IMR-90 (cell line): ENCODE data around the gene MYBPC3. TPM values are rescaled to one million over a fixed set of nuclear protein-coding genes. Genes with fewer than 3 reads are reported as not detected.
A peak's percentile ranks its signal among the peaks of the same experiment; 100 is the strongest.

ENCODE experiments used
- ATAC-seq: fragments of 200-7000 bp; cut with Tn5 transposase; 2 replicates; pipeline ENCODE4 v1.9.1; 2020; ENCODE audit warnings: low read depth, mild to moderate bottlenecking, moderate library complexity
- BruUV-seq: library from RNA; stranded (reverse); fragments of 400-500 nt; replicated peaks from 2 replicates; lab custom pipeline; 2021; lab: Mats Ljungman, UMichigan
- CTCF ChIA-PET: fragments of 300-600 bp; formaldehyde crosslinking; extraction: SDS; loops from one replicate; lab custom pipeline; 2021; ENCODE audit warnings: antibody characterized with exemption; lab: Yijun Ruan, JAX
- POLR2A ChIA-PET: fragments of 300-600 bp; sonication (Branson Sonifier 250); formaldehyde crosslinking; loops from one replicate; lab custom pipeline; 2022; ENCODE audit warnings: antibody characterized with exemption; ENCODE audit not compliant: unreplicated experiment; lab: Charles Lee
- DNase-seq: peaks from one replicate; pipeline ENCODE4 v3.0.0; 2013
- H2AFZ ChIP-seq: replicated peaks from 2 replicates; pipeline ENCODE3; 2013; ENCODE audit warnings: low read length, mild to moderate bottlenecking; ENCODE audit not compliant: poor library complexity
- H2AK5ac ChIP-seq: 2 replicates; pipeline ENCODE4 v1.6.1; 2013; ENCODE audit warnings: low read depth, low read length, inconsistent platforms
- H2AK9ac ChIP-seq: replicated peaks from 2 replicates; pipeline ENCODE3; 2013; ENCODE audit warnings: mild to moderate bottlenecking, low read depth, low read length, moderate library complexity; ENCODE audit not compliant: poor library complexity
- H2BK120ac ChIP-seq: 2 replicates; pipeline ENCODE4 v1.6.1; 2013; ENCODE audit warnings: low read depth, low read length, inconsistent platforms
- H2BK15ac ChIP-seq: 3 replicates; pipeline ENCODE4 v1.6.1; 2013; ENCODE audit warnings: low read depth, low read length, inconsistent platforms
- H2BK20ac ChIP-seq: 2 replicates; pipeline ENCODE4 v1.6.1; 2013; ENCODE audit warnings: low read depth, mild to moderate bottlenecking, inconsistent platforms, low read length, moderate library complexity
- H2BK5ac ChIP-seq: 2 replicates; pipeline ENCODE4 v1.6.1; 2013; ENCODE audit warnings: mild to moderate bottlenecking, low read depth, low read length, inconsistent platforms; ENCODE audit not compliant: poor library complexity, severe bottlenecking
- H3K14ac ChIP-seq: replicated peaks from 2 replicates; pipeline ENCODE4 v1.6.1; 2013; ENCODE audit warnings: low read depth, low read length, inconsistent platforms
- H3K18ac ChIP-seq: 2 replicates; pipeline ENCODE4 v1.6.1; 2013; ENCODE audit warnings: low read depth, low read length, control low read depth
- H3K23ac ChIP-seq: 2 replicates; pipeline ENCODE4 v1.6.1; 2013; ENCODE audit warnings: low read depth, low read length, inconsistent platforms
- H3K27ac ChIP-seq: 2 replicates; pipeline ENCODE4 v1.5.1; 2013; ENCODE audit warnings: mild to moderate bottlenecking, control low read depth, low read length; ENCODE audit not compliant: insufficient read depth
- H3K27me3 ChIP-seq: 2 replicates; pipeline ENCODE4 v1.6.1; 2013; ENCODE audit warnings: low read length; ENCODE audit not compliant: control insufficient read depth, insufficient read depth
- H3K36me3 ChIP-seq: 2 replicates; pipeline ENCODE4 v1.6.1; 2013; ENCODE audit warnings: low read length, mixed read lengths; ENCODE audit not compliant: control insufficient read depth, insufficient read depth
- H3K4ac ChIP-seq: 2 replicates; pipeline ENCODE4 v1.6.1; 2013; ENCODE audit warnings: low read depth, low read length, inconsistent platforms
- H3K4me1 ChIP-seq: 2 replicates; pipeline ENCODE4 v1.6.1; 2013; ENCODE audit warnings: low read length, mixed read lengths; ENCODE audit not compliant: control insufficient read depth, insufficient read depth
- H3K4me2 ChIP-seq: 2 replicates; pipeline ENCODE4 v1.6.1; 2013; ENCODE audit warnings: low read depth, mild to moderate bottlenecking, control low read depth, low read length, moderate library complexity
- H3K4me3 ChIP-seq: 2 replicates; pipeline ENCODE4 v1.5.1; 2013; ENCODE audit warnings: low read depth, mild to moderate bottlenecking, control low read depth, low read length, moderate library complexity; ENCODE audit not compliant: insufficient read depth
- H3K56ac ChIP-seq: 2 replicates; pipeline ENCODE4 v1.6.1; 2013; ENCODE audit warnings: low read length, inconsistent platforms; ENCODE audit not compliant: insufficient read depth; ENCODE audit errors: extremely low read depth
- H3K79me1 ChIP-seq, 2 experiments: 2 replicates each; pipeline ENCODE4 v1.6.1; 2013; ENCODE audit warnings: low read length in 2 of 2, inconsistent platforms in 1 of 2, low read depth in 1 of 2
- H3K9ac ChIP-seq: 2 replicates; pipeline ENCODE4 v1.6.1; 2013; ENCODE audit warnings: low read depth, low read length, control low read depth
- H3K9me1 ChIP-seq: 2 replicates; pipeline ENCODE4 v1.6.1; 2013; ENCODE audit warnings: low read length, inconsistent platforms; ENCODE audit not compliant: insufficient read depth
- H3K9me3 ChIP-seq: 2 replicates; pipeline ENCODE4 v1.6.1; 2013; ENCODE audit warnings: low read length; ENCODE audit not compliant: control insufficient read depth, insufficient read depth
- H4K20me1 ChIP-seq: 2 replicates; pipeline ENCODE4 v1.6.1; 2013; ENCODE audit warnings: low read length, inconsistent platforms; ENCODE audit not compliant: insufficient read depth
- H4K5ac ChIP-seq: 2 replicates; pipeline ENCODE4 v1.6.1; 2013; ENCODE audit warnings: mild to moderate bottlenecking, low read depth, low read length, control low read depth
- H4K8ac ChIP-seq, 2 experiments: 2 replicates each; pipeline ENCODE4 v1.6.1; 2013; ENCODE audit warnings: low read depth in 2 of 2, low read length in 2 of 2, control low read depth in 1 of 2, inconsistent platforms in 1 of 2
- H4K91ac ChIP-seq: 2 replicates; pipeline ENCODE4 v1.6.1; 2013; ENCODE audit warnings: low read depth, low read length, inconsistent platforms; ENCODE audit not compliant: insufficient read depth
- CEBPB ChIP-seq: IDR thresholded peaks from 2 replicates; pipeline ENCODE4 v1.6.1; 2012; ENCODE audit warnings: low read depth, low read length, improper control_type of control experiment
- CHD1 ChIP-seq: IDR thresholded peaks from 2 replicates; pipeline ENCODE4 v1.6.1; 2012; ENCODE audit warnings: low read depth, low read length, improper control_type of control experiment
- MXI1 ChIP-seq: IDR thresholded peaks from 2 replicates; pipeline ENCODE4 v1.6.1; 2012; ENCODE audit warnings: low read depth, mild to moderate bottlenecking, low read length, moderate library complexity, borderline replicate concordance
- RAD21 ChIP-seq: IDR thresholded peaks from 2 replicates; pipeline ENCODE4 v1.6.1; 2012; ENCODE audit warnings: low read length, improper control_type of control experiment
- SMC3 ChIP-seq: fragments of 150-350 bp; IDR thresholded peaks from 2 replicates; pipeline ENCODE4 v1.6.1; 2016; ENCODE audit warnings: low read depth, mild to moderate bottlenecking, antibody characterized with exemption, low read length, moderate library complexity
- WGBS, 2 experiments: methylation state at CpG; one replicate each; pipeline versions ENCODE4 v1.1.5 to v1.1.7; 2013; ENCODE audit warnings: missing lambda C conversion rate in 2 of 2; ENCODE audit not compliant: insufficient read length in 1 of 2; ENCODE audit errors: extremely low coverage in 2 of 2; 5-methylcytosine and 5-hydroxymethylcytosine counted together
- dilution Hi-C: fragments of 300-500 bp; cut with HindIII; formaldehyde crosslinking; loops from one replicate; pipeline ENCODE4 v1.14.3; 2018; ENCODE audit warnings: low sequenced_read_pairs; ENCODE audit not compliant: unreplicated experiment
- in situ Hi-C: fragments of 300-500 bp; cut with MboI; formaldehyde crosslinking; loops from 3 replicates; pipeline ENCODE4 v1.14.3; 2019; ENCODE audit warnings: low sequenced_read_pairs, inconsistent platforms, mixed read lengths
- intact Hi-C: fragments of 100-400 bp; cut with micrococcal nuclease; formaldehyde crosslinking; loops from 2 replicates; pipeline ENCODE4 v1.10.0; 2022
- polyA plus RNA-seq, 3 experiments: library from polyadenylated mRNA; depleted of rRNA; stranded (reverse); fragments of >200 nt; gene quantifications; 2 replicates each; pipeline ENCODE4 v1.2.3, GENCODE V29; 2012; ENCODE audit warnings: low replicate concordance in 1 of 3
- total RNA-seq: library from RNA; depleted of rRNA; stranded (reverse); fragments of >200 nt; gene quantifications from 2 replicates; pipeline ENCODE4 v1.2.3, GENCODE V29; 2012
- TF ChIP-seq, protein P1 (sequence below): fragments of 150-350 bp; IDR thresholded peaks from 2 replicates; pipeline ENCODE4 v1.6.1; 2017; ENCODE audit warnings: mild to moderate bottlenecking, antibody characterized with exemption, low read length, low read depth
- TF ChIP-seq, protein P2 (sequence below): conservative IDR thresholded peaks from 2 replicates; pipeline ENCODE4 v1.5.1; 2012; ENCODE audit warnings: mild to moderate bottlenecking, low read depth, low read length, improper control_type of control experiment
- TF ChIP-seq, protein P3 (sequence below): fragments of 150-350 bp; IDR thresholded peaks from 2 replicates; pipeline ENCODE4 v1.6.1; 2016; ENCODE audit warnings: low read depth, mild to moderate bottlenecking, low read length, moderate library complexity, borderline replicate concordance

MYBPC3 gene
- total and polyA plus RNA-seq, 2 of the 4 experiments (the other 2 are of a cell fraction): not detected

DNA sequence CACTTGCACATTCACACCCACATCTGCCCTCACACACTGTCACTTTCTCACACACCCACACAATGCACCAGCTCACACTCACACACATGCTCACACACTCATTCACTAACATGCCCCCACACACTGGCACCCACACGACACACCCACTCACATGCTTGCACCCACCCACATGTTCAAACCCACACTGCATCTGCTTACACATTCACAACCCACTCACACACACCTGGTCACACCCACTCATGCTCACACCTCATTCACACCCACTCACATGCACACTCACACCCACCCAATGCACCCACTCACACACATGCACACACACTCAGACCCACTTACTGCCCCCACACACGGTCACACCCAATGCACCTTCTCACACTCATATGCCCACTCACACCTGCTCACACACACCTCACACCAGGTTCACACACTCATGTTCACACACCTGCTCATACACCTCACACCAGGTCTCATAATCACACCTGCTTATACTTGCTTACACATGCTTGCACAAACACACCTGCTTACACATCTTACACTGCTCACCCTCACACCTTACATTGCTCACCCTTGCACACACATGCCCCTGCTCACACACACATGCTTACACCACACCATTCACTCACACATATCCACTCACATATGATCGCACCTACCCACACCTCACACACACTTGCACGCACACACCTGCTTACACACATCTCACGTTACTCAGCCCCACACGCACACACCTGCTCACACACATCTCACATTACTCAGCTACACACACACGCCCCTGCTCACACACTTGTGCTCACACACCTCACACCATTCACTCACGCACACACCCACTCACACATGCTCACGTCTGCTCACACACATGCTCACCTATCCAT lies 3.9 kb upstream of the MYBPC3 start (continued):
- no peak for TF ChIP-seq RAD21
- no peak for TF ChIP-seq CEBPB

DNA sequence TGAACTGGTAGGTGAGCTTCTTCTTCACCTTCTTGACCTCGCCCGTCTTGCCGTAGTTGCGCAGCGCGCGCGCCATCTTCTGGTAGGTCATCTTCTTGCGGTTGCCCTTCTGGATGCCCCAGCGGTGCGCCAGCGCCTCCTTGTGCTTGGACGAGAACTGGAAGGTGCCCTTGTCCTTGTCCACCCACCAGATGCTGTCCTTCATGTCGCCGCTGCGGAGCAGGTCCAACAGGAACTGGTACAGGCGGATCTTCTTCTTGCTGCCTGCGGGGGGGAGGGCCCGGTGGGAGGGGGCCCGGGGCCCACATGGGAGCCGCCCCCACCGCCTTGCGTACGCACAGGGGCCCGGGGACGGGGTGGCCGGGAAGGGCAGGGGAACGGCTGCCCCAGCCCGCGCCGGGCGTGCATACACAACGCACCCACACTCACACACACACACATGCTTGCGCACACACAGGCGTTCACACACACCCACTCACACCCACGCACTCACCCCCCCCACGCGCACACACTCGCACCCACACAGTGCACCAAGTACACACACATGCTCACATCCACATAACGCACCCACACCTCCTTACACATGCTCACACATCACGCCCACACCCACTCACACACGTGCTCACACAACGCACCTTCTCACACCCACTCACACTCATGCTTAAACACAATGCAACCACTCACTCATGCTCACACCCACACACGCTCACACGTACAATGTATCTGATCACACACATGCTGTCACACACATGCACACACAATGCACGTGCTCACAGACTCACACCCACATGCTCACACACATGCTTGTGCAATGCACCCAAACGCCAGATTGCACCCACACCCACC lies 3.0 kb upstream of the MYBPC3 start:
- Histone ChIP-seq H2AK9ac (peak overlapping the region; percentile 92), H3K4me1 (no peaks in the 10 kb centered on the region), H2BK20ac (no peak overlapping the region), H3K14ac (no peak overlapping the region), H2BK120ac (no peak overlapping the region), H4K8ac (0 out of 4 replicates have a peak overlapping the region, but pooled peaks of 1 of the 2 experiments have one; percentile 13), H3K4me2 (no peak overlapping the region; the same call in 1 of the 2 replicates), H2AFZ (peak overlapping the region; percentile 88), H3K4ac (no peak overlapping the region), H3K9me1 (peaks cover 20% of the 10 kb centered on the region), H2BK15ac (no peak overlapping the region), H3K27ac (no peak overlapping the region), H3K79me1 (peaks cover 0 to 2% of the 10 kb centered on the region in 2 experiments; a peak in 1 of 4 replicates), H3K56ac (no peak overlapping the region; the same call in 1 of the 2 replicates), H3K9ac (no peak overlapping the region), H3K4me3 (no peak overlapping the region), H3K23ac (no peak overlapping the region), H3K27me3 (no peaks in the 10 kb centered on the region; the same call in 1 of the 2 replicates), H2BK5ac (no peak overlapping the region), H4K5ac (no peak overlapping the region), H3K9me3 (no peaks in the 10 kb centered on the region), H4K91ac (no peak overlapping the region), H3K18ac (no peak overlapping the region), H3K36me3 (no peaks in the 10 kb centered on the region), H2AK5ac (peak overlapping the region; percentile 86; the same call in 1 of the 2 replicates), H4K20me1 (no peaks in the 10 kb centered on the region)
- CTCF ChIA-PET: interaction anchor here (0.6 to 1.3 kb wide), 9 partner anchors 16 to 186 kb away, joined by 3 to 5 read pairs (median 3); partner anchors contain the start of gene ACP2
- WGBS, 2 experiments: 31% methylated on average over 26 of the region's 47 CpGs; no CpG with 5 or more reads in 1 of the 2 experiments
- dilution Hi-C loops: no loop called here
- POLR2A ChIA-PET: no interaction called here
- DNase-seq (peak; percentile 88), ATAC-seq (peak; percentile 98)
- in situ Hi-C loops: loop anchor here (25.0 kb wide), 1 partner anchor 468 kb away; no protein-coding TSS in a partner anchor
- BruUV-seq: no TSS peak
- intact Hi-C loops: loop anchor here (1.0 to 2.0 kb wide), 4 partner anchors 85 to 178 kb away; partner anchors contain the start of gene MADD
- no peak for TF ChIP-seq CHD1
- TF ChIP-seq, protein P1, sequence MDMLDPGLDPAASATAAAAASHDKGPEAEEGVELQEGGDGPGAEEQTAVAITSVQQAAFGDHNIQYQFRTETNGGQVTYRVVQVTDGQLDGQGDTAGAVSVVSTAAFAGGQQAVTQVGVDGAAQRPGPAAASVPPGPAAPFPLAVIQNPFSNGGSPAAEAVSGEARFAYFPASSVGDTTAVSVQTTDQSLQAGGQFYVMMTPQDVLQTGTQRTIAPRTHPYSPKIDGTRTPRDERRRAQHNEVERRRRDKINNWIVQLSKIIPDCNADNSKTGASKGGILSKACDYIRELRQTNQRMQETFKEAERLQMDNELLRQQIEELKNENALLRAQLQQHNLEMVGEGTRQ: no peak
- peak; percentile 96 for TF ChIP-seq SMC3
- TF ChIP-seq, protein P2, sequence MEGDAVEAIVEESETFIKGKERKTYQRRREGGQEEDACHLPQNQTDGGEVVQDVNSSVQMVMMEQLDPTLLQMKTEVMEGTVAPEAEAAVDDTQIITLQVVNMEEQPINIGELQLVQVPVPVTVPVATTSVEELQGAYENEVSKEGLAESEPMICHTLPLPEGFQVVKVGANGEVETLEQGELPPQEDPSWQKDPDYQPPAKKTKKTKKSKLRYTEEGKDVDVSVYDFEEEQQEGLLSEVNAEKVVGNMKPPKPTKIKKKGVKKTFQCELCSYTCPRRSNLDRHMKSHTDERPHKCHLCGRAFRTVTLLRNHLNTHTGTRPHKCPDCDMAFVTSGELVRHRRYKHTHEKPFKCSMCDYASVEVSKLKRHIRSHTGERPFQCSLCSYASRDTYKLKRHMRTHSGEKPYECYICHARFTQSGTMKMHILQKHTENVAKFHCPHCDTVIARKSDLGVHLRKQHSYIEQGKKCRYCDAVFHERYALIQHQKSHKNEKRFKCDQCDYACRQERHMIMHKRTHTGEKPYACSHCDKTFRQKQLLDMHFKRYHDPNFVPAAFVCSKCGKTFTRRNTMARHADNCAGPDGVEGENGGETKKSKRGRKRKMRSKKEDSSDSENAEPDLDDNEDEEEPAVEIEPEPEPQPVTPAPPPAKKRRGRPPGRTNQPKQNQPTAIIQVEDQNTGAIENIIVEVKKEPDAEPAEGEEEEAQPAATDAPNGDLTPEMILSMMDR: peak; percentile 100
- TF ChIP-seq CEBPB: peak; percentile 28; the same call in 1 of the 2 replicates
- TF ChIP-seq MXI1: no peak
- TF ChIP-seq, protein P3, sequence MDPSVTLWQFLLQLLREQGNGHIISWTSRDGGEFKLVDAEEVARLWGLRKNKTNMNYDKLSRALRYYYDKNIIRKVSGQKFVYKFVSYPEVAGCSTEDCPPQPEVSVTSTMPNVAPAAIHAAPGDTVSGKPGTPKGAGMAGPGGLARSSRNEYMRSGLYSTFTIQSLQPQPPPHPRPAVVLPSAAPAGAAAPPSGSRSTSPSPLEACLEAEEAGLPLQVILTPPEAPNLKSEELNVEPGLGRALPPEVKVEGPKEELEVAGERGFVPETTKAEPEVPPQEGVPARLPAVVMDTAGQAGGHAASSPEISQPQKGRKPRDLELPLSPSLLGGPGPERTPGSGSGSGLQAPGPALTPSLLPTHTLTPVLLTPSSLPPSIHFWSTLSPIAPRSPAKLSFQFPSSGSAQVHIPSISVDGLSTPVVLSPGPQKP: no peak
